ENCODE data around the gene TBC1D22A.
A peak's percentile ranks its signal among the peaks of the same experiment; 100 is the strongest.

TBC1D22A gene

DNA sequence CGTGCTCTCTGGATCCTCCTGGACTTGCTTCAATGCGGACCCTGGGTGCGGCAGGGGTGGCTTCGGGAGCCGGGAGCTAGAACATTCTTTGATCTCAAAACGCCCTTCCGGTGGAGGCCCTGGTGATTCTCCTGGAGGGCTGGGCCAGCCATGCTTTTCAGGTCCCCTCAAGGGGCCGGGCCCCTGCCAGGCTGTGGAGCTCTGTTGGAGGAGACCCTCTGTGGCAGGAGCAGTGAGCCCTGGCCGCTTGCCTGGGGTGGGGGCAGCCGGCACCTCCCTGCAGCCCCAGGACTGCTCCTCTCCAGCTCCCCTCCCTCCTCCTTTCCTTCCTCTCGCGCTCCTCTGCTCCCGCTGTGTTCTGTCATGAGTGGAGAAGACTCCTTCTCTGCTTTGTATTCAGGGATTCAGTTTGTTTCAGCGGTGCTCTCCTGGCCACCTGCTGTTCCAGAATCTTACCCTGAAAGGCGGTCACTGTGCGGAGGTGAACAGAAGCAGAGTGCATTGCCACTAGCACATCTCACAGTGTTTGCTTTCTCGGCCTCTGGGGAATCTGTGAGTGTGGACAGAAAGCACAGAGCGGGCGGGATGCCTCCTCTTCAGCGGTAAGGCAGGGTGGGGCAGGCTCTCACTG is 289.1 kb downstream of the TBC1D22A start (continued):
- TF ChIP-seq TCF4 (CRISPR knock-in tag; IDR thresholded peaks at IDR 0.05; ENCODE audit: borderline replicate concordance) (no peak), ARNTL (CRISPR knock-in tag; IDR thresholded peaks at IDR 0.05; ENCODE audit: borderline replicate concordance, low read depth) (no peak)

DNA sequence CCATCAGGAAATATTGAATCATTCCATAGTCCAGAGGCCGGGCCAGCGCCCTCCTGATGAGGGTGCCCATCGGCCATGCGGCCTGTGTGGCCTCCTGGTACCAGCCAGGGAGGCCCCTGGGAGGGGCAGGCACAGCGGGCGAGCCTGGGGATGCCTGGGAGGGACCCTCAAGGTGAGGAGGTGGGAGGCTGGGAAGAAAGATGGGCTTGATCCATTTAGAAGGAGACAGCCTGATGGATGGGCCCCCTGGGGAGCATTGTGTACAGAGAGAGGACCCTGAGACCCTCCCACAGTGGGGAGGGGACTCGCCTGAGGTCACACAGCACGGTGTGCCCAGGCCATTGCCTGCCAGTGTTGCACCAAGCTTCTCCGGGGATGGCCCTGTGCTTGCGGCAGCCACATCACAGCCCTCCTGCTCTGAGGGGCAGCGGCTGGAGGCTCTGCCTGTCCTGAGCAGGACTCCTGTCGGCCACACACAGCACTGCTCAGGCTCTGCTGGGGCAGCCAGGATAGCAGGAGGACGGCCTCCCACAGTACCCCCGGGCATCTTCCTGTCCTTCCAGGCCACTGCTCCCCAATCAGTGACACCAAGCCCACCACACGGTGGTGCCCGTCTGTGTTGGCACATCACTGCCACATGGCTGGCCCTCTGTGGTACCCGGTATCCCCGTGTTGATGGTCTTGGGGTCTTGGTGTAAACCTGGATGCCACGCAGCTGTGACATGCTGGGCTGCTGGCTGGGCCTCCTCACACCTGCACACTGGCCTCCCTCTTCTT is 290.0 kb downstream of the TBC1D22A start:
- no peak for ATAC-seq
- TF ChIP-seq OSR1 (CRISPR knock-in tag; IDR thresholded peaks at IDR 0.05) = no peak
- TF ChIP-seq ZNF565 (CRISPR knock-in tag; conservative IDR thresholded peaks at IDR 0.05; ENCODE audit: low read depth) = no peak
- no peak for TF ChIP-seq ZNF70 (CRISPR knock-in tag; IDR thresholded peaks at IDR 0.05)
- TF ChIP-seq, protein P1, sequence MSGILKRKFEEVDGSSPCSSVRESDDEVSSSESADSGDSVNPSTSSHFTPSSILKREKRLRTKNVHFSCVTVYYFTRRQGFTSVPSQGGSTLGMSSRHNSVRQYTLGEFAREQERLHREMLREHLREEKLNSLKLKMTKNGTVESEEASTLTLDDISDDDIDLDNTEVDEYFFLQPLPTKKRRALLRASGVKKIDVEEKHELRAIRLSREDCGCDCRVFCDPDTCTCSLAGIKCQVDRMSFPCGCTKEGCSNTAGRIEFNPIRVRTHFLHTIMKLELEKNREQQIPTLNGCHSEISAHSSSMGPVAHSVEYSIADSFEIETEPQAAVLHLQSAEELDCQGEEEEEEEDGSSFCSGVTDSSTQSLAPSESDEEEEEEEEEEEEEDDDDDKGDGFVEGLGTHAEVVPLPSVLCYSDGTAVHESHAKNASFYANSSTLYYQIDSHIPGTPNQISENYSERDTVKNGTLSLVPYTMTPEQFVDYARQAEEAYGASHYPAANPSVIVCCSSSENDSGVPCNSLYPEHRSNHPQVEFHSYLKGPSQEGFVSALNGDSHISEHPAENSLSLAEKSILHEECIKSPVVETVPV (CRISPR knock-in tag; IDR thresholded peaks at IDR 0.05) = no peak

DNA sequence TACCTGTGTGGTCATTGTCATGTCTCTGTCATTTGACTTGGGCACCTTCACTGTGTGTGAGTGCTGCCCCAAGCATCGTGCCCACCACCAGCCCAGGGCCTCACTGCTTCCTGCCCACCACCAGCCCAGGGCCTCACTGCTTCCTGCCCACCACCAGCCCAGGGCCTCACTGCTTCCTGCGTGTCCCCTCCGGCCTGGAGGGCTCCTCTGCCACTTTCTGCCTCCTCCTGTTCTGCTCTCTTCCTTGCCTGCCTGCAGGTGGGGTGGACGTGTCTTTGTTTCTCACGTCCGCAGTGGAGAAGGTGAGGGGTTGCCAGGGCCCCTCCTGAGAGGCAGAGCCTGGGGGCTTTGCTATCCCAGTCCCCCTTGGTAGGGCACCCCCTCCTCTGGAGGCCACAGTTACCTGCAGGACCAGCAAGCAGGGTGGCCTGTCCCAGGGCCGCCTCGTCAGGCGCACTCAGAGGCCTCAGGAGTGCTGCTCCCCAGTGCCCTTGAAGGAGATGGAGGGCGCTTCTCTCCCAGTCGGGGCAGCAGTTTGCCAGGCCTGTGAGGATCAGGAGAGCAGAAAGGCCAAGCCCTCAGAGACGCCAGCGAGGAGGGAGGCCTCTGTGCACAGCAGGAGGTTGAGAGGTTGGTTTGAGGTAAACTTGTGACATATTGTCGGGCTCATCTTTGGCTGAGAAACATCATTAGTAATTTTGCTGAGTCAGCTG is 290.7 kb downstream of the TBC1D22A start:
- TF ChIP-seq ZNF565 (CRISPR knock-in tag; conservative IDR thresholded peaks at IDR 0.05; ENCODE audit: low read depth) (no peak), TCF4 (CRISPR knock-in tag; IDR thresholded peaks at IDR 0.05; ENCODE audit: borderline replicate concordance) (no peak), GLIS3 (CRISPR knock-in tag; IDR thresholded peaks at IDR 0.05) (no peak), BACH2 (CRISPR knock-in tag; IDR thresholded peaks at IDR 0.05; ENCODE audit: borderline replicate concordance) (no peak), ESRRG (CRISPR knock-in tag; IDR thresholded peaks at IDR 0.05) (no peak), OSR1 (CRISPR knock-in tag; IDR thresholded peaks at IDR 0.05) (no peak), SNAI2 (CRISPR knock-in tag; IDR thresholded peaks at IDR 0.05) (no peak), ZFP30 (CRISPR knock-in tag; IDR thresholded peaks at IDR 0.05) (no peak)
- TF ChIP-seq, protein P2, sequence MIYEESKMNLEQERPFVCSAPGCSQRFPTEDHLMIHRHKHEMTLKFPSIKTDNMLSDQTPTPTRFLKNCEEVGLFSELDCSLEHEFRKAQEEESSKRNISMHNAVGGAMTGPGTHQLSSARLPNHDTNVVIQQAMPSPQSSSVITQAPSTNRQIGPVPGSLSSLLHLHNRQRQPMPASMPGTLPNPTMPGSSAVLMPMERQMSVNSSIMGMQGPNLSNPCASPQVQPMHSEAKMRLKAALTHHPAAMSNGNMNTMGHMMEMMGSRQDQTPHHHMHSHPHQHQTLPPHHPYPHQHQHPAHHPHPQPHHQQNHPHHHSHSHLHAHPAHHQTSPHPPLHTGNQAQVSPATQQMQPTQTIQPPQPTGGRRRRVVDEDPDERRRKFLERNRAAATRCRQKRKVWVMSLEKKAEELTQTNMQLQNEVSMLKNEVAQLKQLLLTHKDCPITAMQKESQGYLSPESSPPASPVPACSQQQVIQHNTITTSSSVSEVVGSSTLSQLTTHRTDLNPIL (CRISPR knock-in tag; IDR thresholded peaks at IDR 0.05; ENCODE audit: low read depth) = no peak
- TF ChIP-seq, protein P1 (CRISPR knock-in tag; IDR thresholded peaks at IDR 0.05) = no peak
- peak; percentile 25; the same call in 2 of the 3 replicates for ATAC-seq

DNA sequence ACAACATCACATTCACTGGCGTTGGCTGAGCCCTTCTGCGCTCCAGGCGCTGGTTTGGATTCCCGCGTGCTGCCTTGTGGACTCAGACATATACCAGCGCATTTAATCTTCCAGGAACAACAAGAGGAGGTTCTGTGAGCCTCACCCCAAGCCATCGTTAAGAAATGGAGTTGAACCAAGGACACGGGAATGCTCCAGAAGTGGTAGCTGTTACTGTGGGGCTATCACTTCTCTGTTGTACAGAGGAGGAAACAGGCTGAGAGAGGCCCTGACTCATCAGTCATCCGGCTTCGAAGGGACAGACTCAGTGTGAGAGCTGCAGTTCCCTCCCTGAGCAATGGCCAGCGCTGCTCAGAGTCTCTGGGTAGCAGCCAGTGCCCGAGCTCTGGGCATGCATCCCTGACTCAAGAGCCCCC is 291.3 kb downstream of the TBC1D22A start:
- ATAC-seq = peak; percentile 86
- no peak for TF ChIP-seq OSR1 (CRISPR knock-in tag; IDR thresholded peaks at IDR 0.05)
- no peak for TF ChIP-seq SNAI2 (CRISPR knock-in tag; IDR thresholded peaks at IDR 0.05)
- no peak for TF ChIP-seq ZC3H10 (CRISPR knock-in tag; IDR thresholded peaks at IDR 0.05)
- TF ChIP-seq, protein P1 (CRISPR knock-in tag; IDR thresholded peaks at IDR 0.05) = no peak
- no peak for TF ChIP-seq ZNF565 (CRISPR knock-in tag; conservative IDR thresholded peaks at IDR 0.05; ENCODE audit: low read depth)
- TF ChIP-seq ZFP30 (CRISPR knock-in tag; IDR thresholded peaks at IDR 0.05) = no peak
- TF ChIP-seq, protein P3, sequence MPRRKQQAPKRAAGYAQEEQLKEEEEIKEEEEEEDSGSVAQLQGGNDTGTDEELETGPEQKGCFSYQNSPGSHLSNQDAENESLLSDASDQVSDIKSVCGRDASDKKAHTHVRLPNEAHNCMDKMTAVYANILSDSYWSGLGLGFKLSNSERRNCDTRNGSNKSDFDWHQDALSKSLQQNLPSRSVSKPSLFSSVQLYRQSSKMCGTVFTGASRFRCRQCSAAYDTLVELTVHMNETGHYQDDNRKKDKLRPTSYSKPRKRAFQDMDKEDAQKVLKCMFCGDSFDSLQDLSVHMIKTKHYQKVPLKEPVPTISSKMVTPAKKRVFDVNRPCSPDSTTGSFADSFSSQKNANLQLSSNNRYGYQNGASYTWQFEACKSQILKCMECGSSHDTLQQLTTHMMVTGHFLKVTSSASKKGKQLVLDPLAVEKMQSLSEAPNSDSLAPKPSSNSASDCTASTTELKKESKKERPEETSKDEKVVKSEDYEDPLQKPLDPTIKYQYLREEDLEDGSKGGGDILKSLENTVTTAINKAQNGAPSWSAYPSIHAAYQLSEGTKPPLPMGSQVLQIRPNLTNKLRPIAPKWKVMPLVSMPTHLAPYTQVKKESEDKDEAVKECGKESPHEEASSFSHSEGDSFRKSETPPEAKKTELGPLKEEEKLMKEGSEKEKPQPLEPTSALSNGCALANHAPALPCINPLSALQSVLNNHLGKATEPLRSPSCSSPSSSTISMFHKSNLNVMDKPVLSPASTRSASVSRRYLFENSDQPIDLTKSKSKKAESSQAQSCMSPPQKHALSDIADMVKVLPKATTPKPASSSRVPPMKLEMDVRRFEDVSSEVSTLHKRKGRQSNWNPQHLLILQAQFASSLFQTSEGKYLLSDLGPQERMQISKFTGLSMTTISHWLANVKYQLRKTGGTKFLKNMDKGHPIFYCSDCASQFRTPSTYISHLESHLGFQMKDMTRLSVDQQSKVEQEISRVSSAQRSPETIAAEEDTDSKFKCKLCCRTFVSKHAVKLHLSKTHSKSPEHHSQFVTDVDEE (CRISPR knock-in tag; IDR thresholded peaks at IDR 0.05) = no peak
- no peak for TF ChIP-seq CSDC2 (CRISPR knock-in tag; IDR thresholded peaks at IDR 0.05)
- TF ChIP-seq, protein P4, sequence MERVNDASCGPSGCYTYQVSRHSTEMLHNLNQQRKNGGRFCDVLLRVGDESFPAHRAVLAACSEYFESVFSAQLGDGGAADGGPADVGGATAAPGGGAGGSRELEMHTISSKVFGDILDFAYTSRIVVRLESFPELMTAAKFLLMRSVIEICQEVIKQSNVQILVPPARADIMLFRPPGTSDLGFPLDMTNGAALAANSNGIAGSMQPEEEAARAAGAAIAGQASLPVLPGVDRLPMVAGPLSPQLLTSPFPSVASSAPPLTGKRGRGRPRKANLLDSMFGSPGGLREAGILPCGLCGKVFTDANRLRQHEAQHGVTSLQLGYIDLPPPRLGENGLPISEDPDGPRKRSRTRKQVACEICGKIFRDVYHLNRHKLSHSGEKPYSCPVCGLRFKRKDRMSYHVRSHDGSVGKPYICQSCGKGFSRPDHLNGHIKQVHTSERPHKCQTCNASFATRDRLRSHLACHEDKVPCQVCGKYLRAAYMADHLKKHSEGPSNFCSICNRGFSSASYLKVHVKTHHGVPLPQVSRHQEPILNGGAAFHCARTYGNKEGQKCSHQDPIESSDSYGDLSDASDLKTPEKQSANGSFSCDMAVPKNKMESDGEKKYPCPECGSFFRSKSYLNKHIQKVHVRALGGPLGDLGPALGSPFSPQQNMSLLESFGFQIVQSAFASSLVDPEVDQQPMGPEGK (CRISPR knock-in tag; IDR thresholded peaks at IDR 0.05; ENCODE audit: borderline replicate concordance) = no peak
- TF ChIP-seq ZFP3 (CRISPR knock-in tag; IDR thresholded peaks at IDR 0.05) = no peak
- TF ChIP-seq ZNF8 (CRISPR knock-in tag; IDR thresholded peaks at IDR 0.05) = no peak
- TF ChIP-seq, protein P5, sequence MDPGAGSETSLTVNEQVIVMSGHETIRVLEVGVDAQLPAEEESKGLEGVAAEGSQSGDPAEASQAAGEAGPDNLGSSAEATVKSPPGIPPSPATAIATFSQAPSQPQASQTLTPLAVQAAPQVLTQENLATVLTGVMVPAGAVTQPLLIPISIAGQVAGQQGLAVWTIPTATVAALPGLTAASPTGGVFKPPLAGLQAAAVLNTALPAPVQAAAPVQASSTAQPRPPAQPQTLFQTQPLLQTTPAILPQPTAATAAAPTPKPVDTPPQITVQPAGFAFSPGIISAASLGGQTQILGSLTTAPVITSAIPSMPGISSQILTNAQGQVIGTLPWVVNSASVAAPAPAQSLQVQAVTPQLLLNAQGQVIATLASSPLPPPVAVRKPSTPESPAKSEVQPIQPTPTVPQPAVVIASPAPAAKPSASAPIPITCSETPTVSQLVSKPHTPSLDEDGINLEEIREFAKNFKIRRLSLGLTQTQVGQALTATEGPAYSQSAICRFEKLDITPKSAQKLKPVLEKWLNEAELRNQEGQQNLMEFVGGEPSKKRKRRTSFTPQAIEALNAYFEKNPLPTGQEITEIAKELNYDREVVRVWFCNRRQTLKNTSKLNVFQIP (CRISPR knock-in tag; IDR thresholded peaks at IDR 0.05; ENCODE audit: borderline replicate concordance, low read depth) = no peak
- TF ChIP-seq TCF4 (CRISPR knock-in tag; IDR thresholded peaks at IDR 0.05; ENCODE audit: borderline replicate concordance) = no peak
- TF ChIP-seq ISL1 (CRISPR knock-in tag; IDR thresholded peaks at IDR 0.05) = no peak
- no peak for TF ChIP-seq PPARA (CRISPR knock-in tag; IDR thresholded peaks at IDR 0.05; ENCODE audit: borderline replicate concordance)
